Left lung (tissue), 10 donors: Measurements from ENCODE around the gene TNNT2. TPM values are rescaled to one million over a fixed set of nuclear protein-coding genes. Genes with fewer than 3 reads are reported as not detected.

ENCODE experiments used
- ATAC-seq: fragments of 200-7000 bp; cut with Tn5 transposase; one replicate; pipeline ENCODE4 v1.9.1; 2020; ENCODE audit warnings: moderate library complexity
- DNase-seq, 4 donors: peaks; one replicate each; pipeline ENCODE4 v3.0.0-alpha.2; 2013 to 2020
- H3K27ac ChIP-seq, 2 donors: fragments of 200-600 bp; sonication (generic) in 1 of 2; one replicate each; pipeline versions ENCODE4 v1.5.0 to v1.8.0; 2020 to 2021
- H3K27me3 ChIP-seq, 2 donors: fragments of 200-600 bp; sonication (generic) in 1 of 2; one replicate each; pipeline versions ENCODE4 v1.5.0 to v1.8.0; 2020 to 2021
- H3K36me3 ChIP-seq, 2 donors: fragments of 200-600 bp; sonication (generic) in 1 of 2; one replicate each; pipeline versions ENCODE4 v1.5.0 to v1.8.0; 2020 to 2021
- H3K4me1 ChIP-seq, 2 donors: fragments of 200-600 bp; one replicate each; pipeline ENCODE4 v1.8.0; 2021
- H3K4me3 ChIP-seq, 2 donors: fragments of 200-600 bp; sonication (generic) in 1 of 2; one replicate each; pipeline versions ENCODE4 v1.5.0 to v1.8.0; 2020 to 2021; ENCODE audit warnings: mild to moderate bottlenecking in 1 of 2
- H3K9me3 ChIP-seq, 2 donors: fragments of 200-600 bp; sonication (generic) in 1 of 2; one replicate each; pipeline versions ENCODE4 v1.5.0 to v1.8.0; 2020 to 2021
- CTCF ChIP-seq, 2 donors: fragments of 200-600 bp; sonication (generic) in 1 of 2; IDR thresholded peaks; one replicate each; pipeline versions ENCODE4 v1.5.0 to v1.8.0; 2021; ENCODE audit warnings: antibody characterized with exemption in 2 of 2
- intact Hi-C, 2 donors: fragments of 100-400 bp; cut with DNase I; formaldehyde crosslinking; loops; one replicate each; pipeline versions ENCODE4 v1.11.2 to v1.14.2; 2022
- polyA plus RNA-seq, 6 donors: library from polyadenylated mRNA; unstranded; fragments of 120-200 nt; gene quantifications; one replicate each; pipeline ENCODE4 v1.2.1, GENCODE V29; 2013; ENCODE audit not compliant: insufficient read length in 6 of 6
- total RNA-seq, 2 donors: library from RNA; stranded (reverse); fragmentation: NEBNext Ultra II Directional; extraction: Animal tissue kit (Norgen Biotek cat#: 25700); gene quantifications; one replicate each; pipeline ENCODE4 v1.2.1, GENCODE V29; 2021
- donor health status: DM: no; HTN: yes; CAD: no.
- donor health status: DM: no; HTN: no; CAD: no.

The TNNT2 gene
- total and polyA plus RNA-seq, 8 donors, result 3.2 to 6.5 (median 5.1) TPM

- intact Hi-C loops, result no loop called here
- H3K27ac ChIP-seq, result peak overlapping the region; percentile 26 to 65
- peak; percentile 27 to 86 (median 54) for DNase-seq
- H3K9me3 ChIP-seq, result no peaks in the 10 kb centered on the region
- H3K27me3 ChIP-seq, result peaks cover 17 to 44% of the 10 kb centered on the region in 2 donors
- no peak for TF ChIP-seq CTCF (IDR thresholded peaks at IDR 0.05)
- peaks cover 0 to 12% of the 10 kb centered on the region in 2 donors for H3K4me1 ChIP-seq
- ATAC-seq, result peak; percentile 60
- H3K4me3 ChIP-seq, result peak overlapping the region; percentile 17 to 42
- no peaks in the 10 kb centered on the region for H3K36me3 ChIP-seq
These were observed 22.1 kb upstream of the TNNT2 start for GRCh38 chr1:201399352-201400126.

- DNase-seq (no peak), ATAC-seq (no peak)
- Histone ChIP-seq H3K4me3 (peak within 1 kb of the TSS; percentile 17 to 42), H3K36me3 (no peaks in the 10 kb centered on the region), H3K9me3 (no peaks in the 10 kb centered on the region), H3K4me1 (peaks cover 0 to 7% of the 10 kb centered on the region in 2 donors), H3K27me3 (peaks cover 17 to 44% of the 10 kb centered on the region in 2 donors), H3K27ac (peak within 1 kb of the TSS; percentile 26 to 65)
- no peak for TF ChIP-seq CTCF (IDR thresholded peaks at IDR 0.05)
- intact Hi-C loops, result no loop called here
These were observed 21.5 kb upstream of the TNNT2 start, which contains the start of gene LAD1 for GRCh38 chr1:201399018-201399351. LAD1 (minus strand) TSS chr1:201399324; CDS start chr1:201399306, 18 bp downstream.

DNA sequence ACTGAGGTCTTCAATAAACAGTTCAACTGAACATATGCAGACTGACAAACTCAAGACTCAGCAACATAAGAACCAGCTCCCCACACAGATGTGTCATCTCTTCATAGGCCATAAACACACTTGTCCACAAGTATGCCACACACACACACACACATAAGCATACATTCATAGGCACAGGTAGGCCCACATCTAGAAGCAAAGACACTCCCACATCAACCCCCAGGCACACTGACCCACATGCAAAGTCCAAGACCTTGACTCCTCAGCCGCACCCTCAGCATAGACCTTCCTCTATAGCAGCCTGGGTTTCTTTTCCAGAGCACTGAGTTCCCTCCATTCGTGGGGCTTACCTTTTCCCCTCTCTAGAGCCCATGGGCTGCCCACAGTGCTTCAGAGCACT lies 20.2 kb upstream of the TNNT2 start:
- no peaks in the 10 kb centered on the region for H3K9me3 ChIP-seq
- no peak for TF ChIP-seq CTCF (IDR thresholded peaks at IDR 0.05)
- peaks cover 17 to 44% of the 10 kb centered on the region in 2 donors for H3K27me3 ChIP-seq
- no peak for ATAC-seq
- H3K27ac ChIP-seq, result no peak overlapping the region
- intact Hi-C loops, result no loop called here
- no peaks in the 10 kb centered on the region for H3K4me1 ChIP-seq
- peak overlapping the region in 1 of 2 donors; percentile 42 for H3K4me3 ChIP-seq
- no peaks in the 10 kb centered on the region for H3K36me3 ChIP-seq
- no peak for DNase-seq

DNA sequence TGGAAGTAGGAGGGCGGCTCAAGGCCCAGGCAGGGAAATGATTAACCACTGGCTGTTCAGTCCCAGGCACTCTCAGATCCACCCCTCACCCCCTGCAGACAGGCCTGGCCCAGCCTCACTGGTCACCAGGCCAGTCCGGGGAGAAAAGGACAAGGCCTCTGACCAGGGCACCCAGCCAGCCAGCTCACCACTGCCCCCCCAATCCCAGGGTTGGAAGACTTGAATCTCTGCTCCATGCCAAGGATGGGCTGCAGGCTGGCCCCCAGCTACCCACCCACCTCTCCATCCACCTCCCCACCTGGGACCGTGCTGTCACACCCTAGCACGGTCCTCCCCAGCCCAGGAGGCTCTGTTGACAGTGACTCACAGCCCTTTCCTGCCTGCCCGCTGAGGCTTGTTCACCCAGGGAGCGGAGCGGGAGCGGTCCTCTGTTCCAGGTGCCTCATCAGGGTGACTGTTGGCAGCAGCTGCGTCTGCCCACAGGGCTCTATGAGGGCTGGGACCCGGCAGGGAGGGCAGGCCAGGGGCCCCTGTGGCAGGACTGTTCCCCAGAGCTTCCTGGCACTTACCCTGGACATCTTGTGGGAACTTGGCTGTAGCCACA lies 19.5 kb upstream of the TNNT2 start:
- H3K4me1 ChIP-seq, result no peaks in the 10 kb centered on the region
- peaks cover 17 to 44% of the 10 kb centered on the region in 2 donors for H3K27me3 ChIP-seq
- no peak overlapping the region for H3K27ac ChIP-seq
- peak in 3 of 4 donors; percentile 26 to 89 (median 79) for DNase-seq
- peak overlapping the region in 1 of 2 donors; percentile 42 for H3K4me3 ChIP-seq
- H3K9me3 ChIP-seq, result no peaks in the 10 kb centered on the region
- intact Hi-C loops, result no loop called here
- no peak for TF ChIP-seq CTCF (IDR thresholded peaks at IDR 0.05)
- ATAC-seq, result peak; percentile 80
- no peaks in the 10 kb centered on the region for H3K36me3 ChIP-seq

GRCh38 chr1:201395936-201396335 lies 18.5 kb upstream of the TNNT2 start:
- H3K9me3 ChIP-seq, result no peaks in the 10 kb centered on the region
- H3K27me3 ChIP-seq, result peaks cover 17 to 38% of the 10 kb centered on the region in 2 donors
- H3K4me3 ChIP-seq, result no peak overlapping the region
- H3K27ac ChIP-seq, result no peak overlapping the region
- DNase-seq (peak in 1 of 4 donors; percentile 58), ATAC-seq (no peak)
- intact Hi-C loops, result no loop called here
- no peak for TF ChIP-seq CTCF (IDR thresholded peaks at IDR 0.05)
- no peaks in the 10 kb centered on the region for H3K36me3 ChIP-seq
- H3K4me1 ChIP-seq, result no peaks in the 10 kb centered on the region
